Mesenchymal stem cell (in vitro differentiated cells and primary cell): Measurements from ENCODE around the gene MED12.

Source experiments
- DNase-seq: peaks from one replicate; pipeline ENCODE4 v3.0.0-alpha.2; 2013
- H2AFZ ChIP-seq: one replicate; pipeline ENCODE4 v1.6.1; 2013; ENCODE audit warnings: low read depth, mild to moderate bottlenecking, control low read depth, inconsistent platforms, low read length, moderate library complexity
- H2AK5ac ChIP-seq: 2 replicates; pipeline ENCODE4 v1.6.1; 2013; ENCODE audit warnings: low read length, moderate library complexity, mild to moderate bottlenecking, inconsistent platforms; ENCODE audit not compliant: severe bottlenecking
- H2BK120ac ChIP-seq: one replicate; pipeline ENCODE4 v1.6.1; 2013; ENCODE audit warnings: low read depth, mild to moderate bottlenecking, inconsistent platforms, low read length, moderate library complexity
- H2BK12ac ChIP-seq, 2 experiments: one replicate each; pipeline ENCODE4 v1.6.1; 2013; ENCODE audit warnings: inconsistent platforms in 2 of 2, low read length in 2 of 2, mild to moderate bottlenecking in 2 of 2, moderate library complexity in 2 of 2, control low read depth in 1 of 2
- H2BK15ac ChIP-seq: one replicate; pipeline ENCODE4 v1.6.1; 2013; ENCODE audit warnings: mild to moderate bottlenecking, low read depth, inconsistent platforms; ENCODE audit not compliant: poor library complexity, severe bottlenecking
- H2BK5ac ChIP-seq: 2 replicates; pipeline ENCODE4 v1.6.1; 2013; ENCODE audit warnings: low read depth, mild to moderate bottlenecking, low read length, control low read depth, inconsistent platforms; ENCODE audit not compliant: poor library complexity, severe bottlenecking
- H3K14ac ChIP-seq, 2 experiments: one replicate each; pipeline ENCODE4 v1.6.1; 2013; ENCODE audit warnings: inconsistent platforms in 2 of 2, low read length in 2 of 2, control low read depth in 1 of 2, mild to moderate bottlenecking in 1 of 2, moderate library complexity in 1 of 2
- H3K18ac ChIP-seq, 2 experiments: one replicate each; pipeline ENCODE4 v1.6.1; 2013; ENCODE audit warnings: inconsistent platforms in 2 of 2, low read length in 2 of 2, control low read depth in 1 of 2, low read depth in 1 of 2, mild to moderate bottlenecking in 1 of 2
- H3K23ac ChIP-seq, 2 experiments: one replicate each; pipeline ENCODE4 v1.6.1; 2013; ENCODE audit warnings: inconsistent platforms in 2 of 2, low read length in 2 of 2, mild to moderate bottlenecking in 2 of 2, moderate library complexity in 2 of 2, control low read depth in 1 of 2
- H3K27ac ChIP-seq: 2 replicates; pipeline ENCODE4 v1.5.1; 2013; ENCODE audit warnings: mild to moderate bottlenecking, moderate library complexity, low read length, control low read depth, inconsistent platforms; ENCODE audit not compliant: poor library complexity, severe bottlenecking
- H3K27me3 ChIP-seq, 2 experiments: 2 replicates each; pipeline versions ENCODE4 v1.6.1 to v1.7.0; 2013; ENCODE audit warnings: low read length in 2 of 2, mild to moderate bottlenecking in 2 of 2, moderate library complexity in 2 of 2, control low read depth in 1 of 2, inconsistent platforms in 1 of 2; ENCODE audit not compliant: control insufficient read depth in 1 of 2, insufficient read depth in 1 of 2
- H3K36me3 ChIP-seq, 2 experiments: 2 replicates each; pipeline versions ENCODE4 v1.6.1 to v1.7.0; 2013; ENCODE audit warnings: low read length in 2 of 2, control low read depth in 1 of 2, inconsistent platforms in 1 of 2, low read depth in 1 of 2, mild to moderate bottlenecking in 1 of 2; ENCODE audit not compliant: insufficient read depth in 2 of 2, control insufficient read depth in 1 of 2
- H3K4ac ChIP-seq, 2 experiments: one replicate each; pipeline ENCODE4 v1.6.1; 2013; ENCODE audit warnings: inconsistent platforms in 2 of 2, low read length in 2 of 2, mild to moderate bottlenecking in 2 of 2, moderate library complexity in 2 of 2, control low read depth in 1 of 2, low read depth in 1 of 2
- H3K4me1 ChIP-seq: 2 replicates; pipeline ENCODE4 v1.6.1; 2013; ENCODE audit warnings: low read depth, low read length, control low read depth; ENCODE audit not compliant: control insufficient read depth, insufficient read depth
- H3K4me2 ChIP-seq: 2 replicates; pipeline ENCODE4 v1.6.1; 2013; ENCODE audit warnings: low read length, mild to moderate bottlenecking, inconsistent platforms; ENCODE audit not compliant: poor library complexity, severe bottlenecking
- H3K4me3 ChIP-seq, 2 experiments: 2 replicates each; pipeline versions ENCODE4 v1.5.1 to v1.7.0; 2013; ENCODE audit warnings: low read length in 2 of 2, mild to moderate bottlenecking in 2 of 2, control low read depth in 1 of 2, low read depth in 1 of 2; ENCODE audit not compliant: insufficient read depth in 1 of 2
- H3K79me1 ChIP-seq: replicated peaks from 2 replicates; pipeline ENCODE4 v1.6.1; 2013; ENCODE audit warnings: mild to moderate bottlenecking, control low read depth, low read length, inconsistent platforms; ENCODE audit not compliant: poor library complexity, severe bottlenecking
- H3K9ac ChIP-seq: 2 replicates; pipeline ENCODE4 v1.7.0; 2013; ENCODE audit warnings: mild to moderate bottlenecking, low read length, moderate library complexity
- H3K9me3 ChIP-seq: 2 replicates; pipeline ENCODE4 v1.7.0; 2013; ENCODE audit warnings: mild to moderate bottlenecking, low read length; ENCODE audit not compliant: control insufficient read depth
- H4K8ac ChIP-seq: one replicate; pipeline ENCODE4 v1.6.1; 2013; ENCODE audit warnings: inconsistent platforms, mild to moderate bottlenecking, low read length, moderate library complexity
- H4K91ac ChIP-seq: one replicate; pipeline ENCODE4 v1.6.1; 2013; ENCODE audit warnings: mild to moderate bottlenecking, low read length, inconsistent platforms
- WGBS: methylation state at CpG from one replicate; pipeline ENCODE4 v1.1.7; 2013; ENCODE audit warnings: mixed read lengths; 5-methylcytosine and 5-hydroxymethylcytosine counted together

The MED12 gene

GRCh38 chrX:71160475-71160874 lies 42.1 kb downstream of the MED12 start:
- Histone ChIP-seq H2BK120ac (no peak overlapping the region), H3K14ac (no peak overlapping the region), H3K9me3 (no peaks in the 10 kb centered on the region), H3K9ac (no peak overlapping the region), H3K27ac (no peak overlapping the region), H2BK5ac (no peak overlapping the region), H2AK5ac (no peak overlapping the region), H3K4me3 (no peak overlapping the region), H4K91ac (no peak overlapping the region), H2AFZ (no peak overlapping the region), H2BK15ac (no peak overlapping the region), H2BK12ac (no peak overlapping the region), H3K79me1 (no peaks in the 10 kb centered on the region), H3K27me3 (peaks cover 18 to 33% of the 10 kb centered on the region in 2 experiments), H3K36me3 (no peaks in the 10 kb centered on the region), H4K8ac (no peak overlapping the region), H3K4me1 (no peaks in the 10 kb centered on the region), H3K4ac (no peak overlapping the region), H3K18ac (no peak overlapping the region), H3K4me2 (no peak overlapping the region), H3K23ac (no peak overlapping the region)
- 95% methylated on average over 2 of the region's 3 CpGs for whole genome bisulfite sequencing
- DNase-seq, result no peak

- Histone ChIP-seq H2BK5ac (no peak overlapping the region), H2AFZ (no peak overlapping the region), H3K4me2 (no peak overlapping the region), H3K4ac (no peak overlapping the region), H3K4me3 (no peak overlapping the region), H3K14ac (no peak overlapping the region), H3K23ac (no peak overlapping the region), H3K27me3 (peaks cover 18 to 49% of the 10 kb centered on the region in 2 experiments), H3K79me1 (no peaks in the 10 kb centered on the region), H2BK15ac (no peak overlapping the region), H3K27ac (no peak overlapping the region), H3K18ac (no peak overlapping the region), H3K9ac (no peak overlapping the region), H2AK5ac (no peak overlapping the region), H3K9me3 (no peaks in the 10 kb centered on the region), H3K4me1 (no peaks in the 10 kb centered on the region), H2BK120ac (no peak overlapping the region), H3K36me3 (no peaks in the 10 kb centered on the region), H4K8ac (no peak overlapping the region), H4K91ac (no peak overlapping the region), H2BK12ac (no peak overlapping the region)
- no peak for DNase-seq
- WGBS, result 82% methylated on average over 3 of the region's 4 CpGs
Measured at GRCh38 chrX:71162981-71163380, 44.6 kb downstream of the MED12 start.

GRCh38 chrX:71164071-71164470 lies 45.7 kb downstream of the MED12 start:
- Histone ChIP-seq H3K4me2 (no peak overlapping the region), H3K4me3 (no peak overlapping the region), H2BK5ac (no peak overlapping the region), H2BK12ac (no peak overlapping the region), H3K23ac (no peak overlapping the region), H2BK120ac (no peak overlapping the region), H3K79me1 (no peaks in the 10 kb centered on the region), H3K14ac (no peak overlapping the region), H3K36me3 (no peaks in the 10 kb centered on the region), H3K9me3 (no peaks in the 10 kb centered on the region), H3K9ac (no peak overlapping the region), H4K8ac (no peak overlapping the region), H4K91ac (no peak overlapping the region), H3K27ac (no peak overlapping the region), H3K4ac (no peak overlapping the region), H3K4me1 (no peaks in the 10 kb centered on the region), H3K18ac (no peak overlapping the region), H2AFZ (no peak overlapping the region), H2AK5ac (no peak overlapping the region), H3K27me3 (peaks cover 18 to 57% of the 10 kb centered on the region in 2 experiments), H2BK15ac (no peak overlapping the region)
- WGBS, result 91% methylated on average over 12 of the region's 12 CpGs
- no peak for DNase-seq

- Histone ChIP-seq H3K27me3 (peaks cover 18 to 62% of the 10 kb centered on the region in 2 experiments), H2BK12ac (no peak overlapping the region), H3K18ac (no peak overlapping the region), H3K4ac (no peak overlapping the region), H3K27ac (no peak overlapping the region), H3K36me3 (no peaks in the 10 kb centered on the region), H4K8ac (no peak overlapping the region), H4K91ac (no peak overlapping the region), H2BK5ac (no peak overlapping the region), H2AK5ac (no peak overlapping the region), H3K23ac (no peak overlapping the region), H3K9me3 (no peaks in the 10 kb centered on the region), H2AFZ (no peak overlapping the region), H3K9ac (no peak overlapping the region), H3K4me3 (no peak overlapping the region), H3K14ac (no peak overlapping the region), H2BK120ac (no peak overlapping the region), H3K79me1 (no peaks in the 10 kb centered on the region), H2BK15ac (no peak overlapping the region), H3K4me1 (no peaks in the 10 kb centered on the region), H3K4me2 (no peak overlapping the region)
- 100% methylated on average over 2 of the region's 6 CpGs for WGBS
- no peak for DNase-seq
Measured at GRCh38 chrX:71166461-71166860, 48.1 kb downstream of the MED12 start.
